PC-9 (cell line): ENCODE measurements around the gene TMEM150C.

Experiments used
- CTCF ChIP-seq: fragments of 200-600 bp; sonication (generic); conservative IDR thresholded peaks from 2 replicates; pipeline ENCODE4 v1.6.1; 2017; ENCODE audit warnings: mixed run types, antibody characterized with exemption, mild to moderate bottlenecking, moderate library complexity
- EZH2 ChIP-seq: fragments of 200-600 bp; sonication (generic); IDR thresholded peaks from 2 replicates; pipeline ENCODE4 v1.8.0; 2017; ENCODE audit warnings: antibody characterized with exemption, low read depth

DNA sequence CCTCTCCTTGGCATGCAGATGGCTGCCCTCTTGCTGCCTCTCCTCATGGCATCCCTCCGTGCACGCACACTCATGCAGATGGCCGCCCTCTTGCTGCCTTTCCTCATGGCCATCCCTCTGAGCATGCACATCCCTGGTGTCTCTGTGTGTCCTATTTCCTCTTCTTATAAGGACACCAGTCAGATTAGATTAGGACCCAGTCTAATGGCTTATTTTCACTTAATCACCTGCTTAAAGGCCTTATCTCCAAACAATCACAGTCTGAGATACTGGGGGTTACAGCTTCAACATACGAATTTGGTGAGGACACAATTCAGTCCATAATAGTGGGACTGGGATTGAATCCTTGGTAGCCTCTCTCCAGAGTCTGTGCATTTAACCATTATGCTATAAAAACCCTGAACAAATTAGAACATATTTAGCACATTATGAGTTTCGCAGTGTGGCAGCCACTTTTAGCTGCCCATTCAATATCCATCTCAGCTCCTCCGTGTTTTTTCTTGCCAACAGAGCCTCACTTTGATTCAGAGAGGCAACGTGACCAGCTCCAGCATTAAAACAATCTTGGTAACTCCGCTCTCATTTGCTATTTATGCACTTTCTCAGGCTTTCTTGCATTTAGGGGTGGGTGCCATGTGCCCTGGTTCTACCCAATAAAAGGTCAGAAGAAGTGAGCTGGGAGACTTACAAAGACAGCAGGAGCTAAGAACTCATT lies 26.2 kb upstream of the TMEM150C start:
- TF ChIP-seq CTCF = no peak
- TF ChIP-seq EZH2 = no peak
